ENCODE results near the gene UNC79.

DNA sequence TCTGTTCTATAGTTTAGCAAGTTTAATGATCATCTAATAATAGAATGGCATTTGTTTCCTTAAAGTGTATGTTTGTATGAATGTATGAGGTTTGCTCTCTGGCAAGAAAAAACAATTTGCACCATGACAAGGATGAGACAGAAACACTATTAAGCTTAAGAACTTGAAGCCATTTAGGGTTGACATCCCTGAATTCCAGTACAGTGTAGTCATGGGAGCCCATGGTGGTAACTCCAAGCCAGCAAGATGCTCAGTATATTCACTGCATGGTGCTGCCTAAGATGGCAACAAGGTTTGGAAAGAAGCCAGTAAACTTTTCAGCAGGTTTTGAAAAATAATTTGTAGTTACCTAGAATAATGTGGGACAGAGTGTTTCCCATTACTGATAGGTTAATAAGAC lies 198.9 kb downstream of the UNC79 start:
- TF ChIP-seq POLR2A (IDR thresholded peaks at IDR 0.05): no peak
- TF ChIP-seq, protein P1, sequence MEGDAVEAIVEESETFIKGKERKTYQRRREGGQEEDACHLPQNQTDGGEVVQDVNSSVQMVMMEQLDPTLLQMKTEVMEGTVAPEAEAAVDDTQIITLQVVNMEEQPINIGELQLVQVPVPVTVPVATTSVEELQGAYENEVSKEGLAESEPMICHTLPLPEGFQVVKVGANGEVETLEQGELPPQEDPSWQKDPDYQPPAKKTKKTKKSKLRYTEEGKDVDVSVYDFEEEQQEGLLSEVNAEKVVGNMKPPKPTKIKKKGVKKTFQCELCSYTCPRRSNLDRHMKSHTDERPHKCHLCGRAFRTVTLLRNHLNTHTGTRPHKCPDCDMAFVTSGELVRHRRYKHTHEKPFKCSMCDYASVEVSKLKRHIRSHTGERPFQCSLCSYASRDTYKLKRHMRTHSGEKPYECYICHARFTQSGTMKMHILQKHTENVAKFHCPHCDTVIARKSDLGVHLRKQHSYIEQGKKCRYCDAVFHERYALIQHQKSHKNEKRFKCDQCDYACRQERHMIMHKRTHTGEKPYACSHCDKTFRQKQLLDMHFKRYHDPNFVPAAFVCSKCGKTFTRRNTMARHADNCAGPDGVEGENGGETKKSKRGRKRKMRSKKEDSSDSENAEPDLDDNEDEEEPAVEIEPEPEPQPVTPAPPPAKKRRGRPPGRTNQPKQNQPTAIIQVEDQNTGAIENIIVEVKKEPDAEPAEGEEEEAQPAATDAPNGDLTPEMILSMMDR (IDR thresholded peaks at IDR 0.05): no peak

Data from Peyer's patch (tissue), 4 donors.